ENCODE results near the gene C6orf62.

GRCh38 chr6:24740861-24741260 lies 21.9 kb upstream of the C6orf62 start:
- TF ChIP-seq, protein P1, sequence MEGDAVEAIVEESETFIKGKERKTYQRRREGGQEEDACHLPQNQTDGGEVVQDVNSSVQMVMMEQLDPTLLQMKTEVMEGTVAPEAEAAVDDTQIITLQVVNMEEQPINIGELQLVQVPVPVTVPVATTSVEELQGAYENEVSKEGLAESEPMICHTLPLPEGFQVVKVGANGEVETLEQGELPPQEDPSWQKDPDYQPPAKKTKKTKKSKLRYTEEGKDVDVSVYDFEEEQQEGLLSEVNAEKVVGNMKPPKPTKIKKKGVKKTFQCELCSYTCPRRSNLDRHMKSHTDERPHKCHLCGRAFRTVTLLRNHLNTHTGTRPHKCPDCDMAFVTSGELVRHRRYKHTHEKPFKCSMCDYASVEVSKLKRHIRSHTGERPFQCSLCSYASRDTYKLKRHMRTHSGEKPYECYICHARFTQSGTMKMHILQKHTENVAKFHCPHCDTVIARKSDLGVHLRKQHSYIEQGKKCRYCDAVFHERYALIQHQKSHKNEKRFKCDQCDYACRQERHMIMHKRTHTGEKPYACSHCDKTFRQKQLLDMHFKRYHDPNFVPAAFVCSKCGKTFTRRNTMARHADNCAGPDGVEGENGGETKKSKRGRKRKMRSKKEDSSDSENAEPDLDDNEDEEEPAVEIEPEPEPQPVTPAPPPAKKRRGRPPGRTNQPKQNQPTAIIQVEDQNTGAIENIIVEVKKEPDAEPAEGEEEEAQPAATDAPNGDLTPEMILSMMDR (IDR thresholded peaks at IDR 0.05; ENCODE audit: insufficient read depth, low read length) = no peak
- TF ChIP-seq POLR2AphosphoS5 (IDR thresholded peaks at IDR 0.05; ENCODE audit: low read depth) (no peak), GABPA (IDR thresholded peaks at IDR 0.05; ENCODE audit: low read depth) (no peak)
- TF ChIP-seq, protein P2, sequence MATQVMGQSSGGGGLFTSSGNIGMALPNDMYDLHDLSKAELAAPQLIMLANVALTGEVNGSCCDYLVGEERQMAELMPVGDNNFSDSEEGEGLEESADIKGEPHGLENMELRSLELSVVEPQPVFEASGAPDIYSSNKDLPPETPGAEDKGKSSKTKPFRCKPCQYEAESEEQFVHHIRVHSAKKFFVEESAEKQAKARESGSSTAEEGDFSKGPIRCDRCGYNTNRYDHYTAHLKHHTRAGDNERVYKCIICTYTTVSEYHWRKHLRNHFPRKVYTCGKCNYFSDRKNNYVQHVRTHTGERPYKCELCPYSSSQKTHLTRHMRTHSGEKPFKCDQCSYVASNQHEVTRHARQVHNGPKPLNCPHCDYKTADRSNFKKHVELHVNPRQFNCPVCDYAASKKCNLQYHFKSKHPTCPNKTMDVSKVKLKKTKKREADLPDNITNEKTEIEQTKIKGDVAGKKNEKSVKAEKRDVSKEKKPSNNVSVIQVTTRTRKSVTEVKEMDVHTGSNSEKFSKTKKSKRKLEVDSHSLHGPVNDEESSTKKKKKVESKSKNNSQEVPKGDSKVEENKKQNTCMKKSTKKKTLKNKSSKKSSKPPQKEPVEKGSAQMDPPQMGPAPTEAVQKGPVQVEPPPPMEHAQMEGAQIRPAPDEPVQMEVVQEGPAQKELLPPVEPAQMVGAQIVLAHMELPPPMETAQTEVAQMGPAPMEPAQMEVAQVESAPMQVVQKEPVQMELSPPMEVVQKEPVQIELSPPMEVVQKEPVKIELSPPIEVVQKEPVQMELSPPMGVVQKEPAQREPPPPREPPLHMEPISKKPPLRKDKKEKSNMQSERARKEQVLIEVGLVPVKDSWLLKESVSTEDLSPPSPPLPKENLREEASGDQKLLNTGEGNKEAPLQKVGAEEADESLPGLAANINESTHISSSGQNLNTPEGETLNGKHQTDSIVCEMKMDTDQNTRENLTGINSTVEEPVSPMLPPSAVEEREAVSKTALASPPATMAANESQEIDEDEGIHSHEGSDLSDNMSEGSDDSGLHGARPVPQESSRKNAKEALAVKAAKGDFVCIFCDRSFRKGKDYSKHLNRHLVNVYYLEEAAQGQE (IDR thresholded peaks at IDR 0.05; ENCODE audit: insufficient replicate concordance, low read depth) = no peak

Data from HL-60 (cell line).